HG03060 (cell line): ENCODE measurements around the gene C8A.

ENCODE experiments used
- ATAC-seq: cut with Tn5 transposase; IDR thresholded peaks from one replicate; pipeline ENCODE4 v1.9.1; 2021; ENCODE audit warnings: low read depth, moderate number of reproducible peaks; ENCODE audit not compliant: unreplicated experiment

The C8A gene

GRCh38 chr1:56922070-56922469, 67.5 kb downstream of the C8A start:
- no peak for ATAC-seq

- no peak for ATAC-seq
Measured at GRCh38 chr1:56922507-56922906, 67.9 kb downstream of the C8A start.

DNA sequence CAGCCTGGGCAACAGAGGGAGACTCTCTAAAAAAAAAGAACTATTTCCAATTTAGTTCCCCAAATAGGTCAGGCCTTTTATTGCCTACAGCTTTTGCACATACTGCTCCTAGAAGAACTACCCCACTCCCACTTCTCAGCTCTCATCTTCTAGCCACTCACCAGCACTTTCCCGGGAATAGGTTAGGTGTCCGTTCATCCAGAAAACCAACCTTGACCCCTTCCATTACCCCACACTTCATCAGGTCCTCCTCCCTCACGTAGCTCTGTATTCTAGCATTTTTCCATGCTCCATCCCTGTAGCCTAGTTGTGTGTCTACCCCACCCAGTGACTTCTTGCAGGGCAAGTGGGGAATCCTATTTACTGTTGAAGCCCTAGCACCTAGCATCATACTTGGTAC, 68.6 kb downstream of the C8A start:
- no peak for ATAC-seq

DNA sequence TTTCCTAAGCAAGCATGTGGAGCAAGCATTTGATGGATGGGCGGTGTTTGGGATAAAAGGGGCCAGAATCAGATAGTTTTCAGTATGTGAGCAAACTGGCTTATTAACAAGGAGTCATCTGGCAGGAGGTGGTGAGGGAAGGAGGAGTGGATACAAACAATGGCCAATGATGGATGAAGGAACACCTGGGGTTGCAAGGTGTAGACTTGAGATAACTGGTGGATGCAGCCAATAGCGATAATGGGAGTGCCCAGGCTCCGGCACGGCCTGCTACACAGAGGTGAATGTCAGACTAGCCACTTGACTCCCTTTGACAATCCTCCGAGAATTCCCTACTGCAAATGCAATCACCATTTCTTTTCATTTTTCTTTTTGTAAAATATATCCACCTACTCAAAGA, 69.5 kb downstream of the C8A start:
- no peak for ATAC-seq

- no peak for ATAC-seq
Measured at GRCh38 chr1:56925193-56925592, 70.6 kb downstream of the C8A start.

DNA sequence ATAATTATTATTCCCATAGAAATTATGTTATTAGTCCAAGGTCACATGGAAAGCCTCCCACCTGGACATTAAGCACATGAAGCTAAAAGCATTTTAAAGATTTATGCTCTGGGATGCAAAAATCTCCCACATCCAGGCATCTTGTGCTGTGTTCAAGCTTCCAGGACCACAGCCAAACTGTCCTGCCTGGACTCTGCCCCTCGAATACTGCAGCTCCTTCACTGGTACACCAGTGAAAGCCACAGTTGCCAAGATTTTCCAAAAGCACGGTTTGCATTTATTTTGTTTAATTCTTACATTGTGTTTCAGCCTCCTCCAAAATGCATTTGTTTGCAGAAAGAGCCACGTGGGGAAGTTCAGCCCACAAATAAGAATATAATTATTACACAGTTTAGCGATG, 72.6 kb downstream of the C8A start:
- no peak for ATAC-seq

GRCh38 chr1:56927986-56928385, 73.4 kb downstream of the C8A start:
- no peak for ATAC-seq

- no peak for ATAC-seq
Measured at GRCh38 chr1:56929492-56929891, 74.9 kb downstream of the C8A start.

- ATAC-seq: no peak
Measured at GRCh38 chr1:56931211-56931610, 76.6 kb downstream of the C8A start.

DNA sequence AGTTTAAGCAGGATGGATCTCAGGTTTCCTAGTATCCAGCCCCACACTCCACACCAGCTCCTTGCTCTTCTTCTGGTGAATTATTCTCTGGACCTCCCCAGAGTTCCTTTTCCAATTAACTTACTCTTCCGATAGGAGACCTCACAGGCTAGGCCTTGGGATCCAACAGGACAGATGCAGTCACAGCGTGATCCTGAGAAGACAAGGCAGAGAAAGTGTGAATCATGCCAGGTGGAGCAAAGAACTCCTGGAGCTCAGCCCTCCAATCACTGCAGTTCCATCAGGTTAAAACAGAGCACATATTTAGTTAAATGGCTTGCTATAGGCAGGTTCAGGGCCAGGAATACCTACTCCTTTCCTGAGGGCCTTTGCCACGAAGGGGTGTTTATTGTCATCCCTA, 77.1 kb downstream of the C8A start:
- ATAC-seq: no peak

GRCh38 chr1:56933161-56933560, 78.6 kb downstream of the C8A start:
- no peak for ATAC-seq

DNA sequence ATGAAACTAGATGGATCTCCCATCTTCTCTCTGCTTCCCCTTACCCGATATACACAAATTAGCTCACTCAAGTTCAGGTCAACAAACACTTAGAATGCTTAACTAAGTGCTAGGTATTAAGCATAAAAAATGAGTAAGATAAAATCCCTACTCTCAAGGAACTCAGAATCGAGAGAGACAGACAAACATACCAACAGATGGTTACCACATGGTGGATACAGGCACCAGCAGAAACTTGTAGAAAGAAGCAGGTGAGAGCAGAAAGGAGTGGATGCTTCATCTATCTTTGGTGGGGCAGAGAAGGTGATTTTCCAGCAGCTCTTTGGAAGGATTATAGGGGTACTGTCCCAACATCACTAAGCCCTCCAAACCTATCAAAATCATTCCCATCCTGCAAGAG, 79.0 kb downstream of the C8A start:
- no peak for ATAC-seq

GRCh38 chr1:56934430-56935060, 79.9 kb downstream of the C8A start:
- ATAC-seq: no peak

DNA sequence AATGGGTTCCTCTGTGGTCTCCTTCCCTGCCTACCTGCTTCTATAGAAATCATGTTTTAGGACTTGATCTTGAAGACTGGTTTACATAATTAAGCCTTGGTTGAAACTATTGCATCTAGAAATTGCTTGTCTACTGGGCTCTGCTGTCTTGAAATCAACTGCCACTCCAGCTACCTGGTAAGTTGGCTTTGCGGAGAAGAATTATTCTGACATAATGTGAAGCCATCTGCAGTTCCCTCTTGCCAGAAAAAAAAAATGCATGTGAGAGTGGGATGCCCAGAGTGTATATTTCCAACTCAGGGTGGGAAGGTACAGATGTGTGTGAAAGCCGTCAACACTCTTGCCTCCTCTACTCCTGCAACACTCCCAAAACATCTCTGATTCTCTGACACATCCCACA, 84.0 kb downstream of the C8A start:
- no peak for ATAC-seq

DNA sequence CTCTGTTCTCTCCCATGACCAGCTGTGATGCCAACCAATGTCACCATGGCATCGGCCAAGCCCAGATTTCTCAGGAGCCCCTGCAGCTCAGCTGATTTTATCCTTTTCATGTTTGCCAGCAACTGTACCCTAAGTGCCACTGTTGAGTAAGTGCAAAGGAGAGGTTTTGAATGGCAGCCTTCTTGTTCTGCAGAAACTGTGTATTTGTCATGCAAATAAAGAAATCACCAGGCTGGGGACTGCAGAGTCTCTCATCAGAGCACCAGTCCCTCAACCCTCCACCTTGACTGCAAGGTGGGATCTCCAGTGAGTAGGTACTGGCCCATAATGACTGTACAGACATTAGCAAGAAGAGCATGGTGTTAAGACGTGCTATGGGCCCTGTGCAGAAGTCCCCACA, 84.6 kb downstream of the C8A start:
- ATAC-seq: no peak

GRCh38 chr1:56940039-56940438, 85.4 kb downstream of the C8A start:
- ATAC-seq: no peak

GRCh38 chr1:56948403-56949023, 93.9 kb downstream of the C8A start:
- no peak for ATAC-seq

GRCh38 chr1:56952501-56952900, 97.9 kb downstream of the C8A start:
- no peak for ATAC-seq

DNA sequence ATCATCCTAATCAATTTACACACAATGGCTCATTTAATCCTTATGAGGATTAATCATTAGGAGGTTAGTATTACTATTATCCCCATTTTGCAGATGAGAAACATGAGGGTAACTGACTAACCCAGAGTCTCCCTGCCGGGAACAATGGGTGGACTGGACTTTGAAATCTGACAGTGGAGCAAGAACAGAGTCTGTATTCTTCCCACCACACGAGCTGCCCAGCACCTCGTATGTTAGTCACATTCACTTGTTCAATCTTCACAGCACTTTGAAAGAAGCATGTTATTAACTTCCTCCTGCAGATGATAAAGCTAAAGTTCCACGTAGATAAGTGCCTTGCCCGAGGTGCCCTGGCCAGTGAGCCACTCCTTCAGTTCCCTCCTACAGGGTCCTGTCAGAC, 98.8 kb downstream of the C8A start:
- ATAC-seq: no peak

- ATAC-seq: no peak
Measured at GRCh38 chr1:56954664-56955063, 100.1 kb downstream of the C8A start.

GRCh38 chr1:56957931-56958330, 103.3 kb downstream of the C8A start:
- ATAC-seq: no peak

- ATAC-seq: no peak
Measured at GRCh38 chr1:56958526-56958925, 103.9 kb downstream of the C8A start.

- ATAC-seq: no peak
Measured at GRCh38 chr1:56961426-56961825, 106.8 kb downstream of the C8A start.
